ENCODE measurements around the gene CEP85. TPM values are rescaled to one million over a fixed set of nuclear protein-coding genes. Genes with fewer than 3 reads are reported as not detected.

CEP85 gene
- total RNA-seq, result 10 to 100 TPM; 32.9 to 36.6 TPM

GRCh38 chr1:26233903-26234643, at the start of gene CEP85:
TSS of gene CEP85 (plus strand) at chr1:26234200. CDS start at chr1:26239784, 5,584 bp downstream.

GRCh38 chr1:26190373-26190987, 43.5 kb upstream of the CEP85 start, which contains the start of gene CATSPER4:
TSS of gene CATSPER4 (plus strand) at chr1:26190602. CDS start at chr1:26190628, 26 bp downstream.

GRCh38 chr1:26279456-26280332, 45.7 kb downstream of the CEP85 start, which contains the start of gene SH3BGRL3:
TSS of gene SH3BGRL3 (plus strand) at chr1:26280086. CDS start at chr1:26280156, 70 bp downstream.

GRCh38 chr1:26306290-26307229, 72.6 kb downstream of the CEP85 start, which contains the start of gene UBXN11:
TSS of gene UBXN11 (minus strand) at chr1:26306636. CDS start at chr1:26302883, 3,753 bp downstream.

GRCh38 chr1:26317612-26318337, 83.8 kb downstream of the CEP85 start, which contains the start of gene CD52:
TSS of gene CD52 (plus strand) at chr1:26317958. CDS start at chr1:26318018, 60 bp downstream.

Other genes starting within 250 kb of the CEP85 start
- 10 to 100 TPM in 1 of 2 experiments, 1 to 10 TPM in 1; 9.9 to 10.7 TPM for gene PAFAH2, start 236.1 kb upstream of the CEP85 start, total RNA-seq
- not detected for gene EXTL1, start 212.4 kb upstream of the CEP85 start, total RNA-seq
- gene SLC30A2, start 188.1 kb upstream of the CEP85 start, total RNA-seq, result not detected
- gene TRIM63, start 166.6 kb upstream of the CEP85 start, total RNA-seq, result under 1 TPM in 1 of 2 experiments, not detected in 1; 0.39 TPM
- gene PDIK1L, start 122.4 kb upstream of the CEP85 start, total RNA-seq, result 10 to 100 TPM; 20.7 TPM
- gene FAM110D, start 75.1 kb upstream of the CEP85 start, total RNA-seq, result not detected
- not detected for gene C1orf232, start 65.2 kb upstream of the CEP85 start, total RNA-seq
- 10 to 100 TPM; 21.3 to 23.4 TPM for gene ZNF593, start 64.3 kb upstream of the CEP85 start, total RNA-seq
- not detected for gene ZNF593OS, start 62.4 kb upstream of the CEP85 start, total RNA-seq
- gene CNKSR1, start 56.7 kb upstream of the CEP85 start, total RNA-seq, result 1 to 10 TPM; 4.7 to 5.0 TPM
- gene CATSPER4, start 43.6 kb upstream of the CEP85 start, total RNA-seq, result not detected
- gene SH3BGRL3, start 45.9 kb downstream of the CEP85 start, total RNA-seq, result 100 to 1,000 TPM; 481 to 496 TPM
- gene UBXN11, start 72.4 kb downstream of the CEP85 start, total RNA-seq, result 10 to 100 TPM; 37.0 to 39.0 TPM
- gene CD52, start 83.8 kb downstream of the CEP85 start, total RNA-seq, result 1,000 to 10,000 TPM; 1,759 to 1,791 TPM
- 1 to 10 TPM in 1 of 2 experiments, under 1 TPM in 1; 0.87 to 1.4 TPM for gene CRYBG2, start 119.9 kb downstream of the CEP85 start, total RNA-seq
- gene ZNF683, start 138.6 kb downstream of the CEP85 start, total RNA-seq, result under 1 TPM in 1 of 2 experiments, not detected in 1; 0.31 TPM
- not detected for gene LIN28A, start 176.6 kb downstream of the CEP85 start, total RNA-seq
- 10 to 100 TPM; 47.8 to 51.1 TPM for gene DHDDS, start 198.1 kb downstream of the CEP85 start, total RNA-seq
- 100 to 1,000 TPM; 915 to 928 TPM for gene HMGN2, start 238.2 kb downstream of the CEP85 start, total RNA-seq

All from activated naive CD4-positive, alpha-beta T cell treated with anti-CD3 and anti-CD28 coated beads, Interleukin-2, amount 10 ng/mL, durations not matched to agents 5 hours and 36 hours (primary cell).